ENCODE results near the gene UGT1A8.
A peak's percentile ranks its signal among the peaks of the same experiment; 100 is the strongest.
"Not testable (repeated sequence)": the region's sequence is repeated elsewhere in the genome, so short reads cannot be mapped to it uniquely, and the experiment has no call there.

The UGT1A8 gene

GRCh38 chr2:233689501-233689900, 72.1 kb downstream of the UGT1A8 start:
- no peak for DNase-seq

- no peak for DNase-seq
Observed at GRCh38 chr2:233690444-233690843, 73.0 kb downstream of the UGT1A8 start.

- no peak for DNase-seq
Observed at GRCh38 chr2:233691443-233692433, 74.3 kb downstream of the UGT1A8 start.

- no peak for DNase-seq
Observed at GRCh38 chr2:233692648-233693047, 75.2 kb downstream of the UGT1A8 start, which contains the start of gene UGT1A6. UGT1A6 (plus strand) TSS chr2:233692890; CDS start chr2:233693005, 115 bp downstream.

- DNase-seq = no peak
Observed at GRCh38 chr2:233693963-233694362, 76.5 kb downstream of the UGT1A8 start.

- no peak for DNase-seq
Observed at GRCh38 chr2:233698740-233699139, 81.3 kb downstream of the UGT1A8 start.

- DNase-seq = no peak
Observed at GRCh38 chr2:233699424-233700027, 82.1 kb downstream of the UGT1A8 start.

- DNase-seq = no peak
Observed at GRCh38 chr2:233700028-233700635, 82.7 kb downstream of the UGT1A8 start.

- not testable (repeated sequence) for DNase-seq
Observed at GRCh38 chr2:233700842-233701241, 83.4 kb downstream of the UGT1A8 start.

- no peak for DNase-seq
Observed at GRCh38 chr2:233702238-233702637, 84.8 kb downstream of the UGT1A8 start.

GRCh38 chr2:233705911-233706506, 88.6 kb downstream of the UGT1A8 start:
- DNase-seq = no peak

- no peak for DNase-seq
Observed at GRCh38 chr2:233706720-233707119, 89.3 kb downstream of the UGT1A8 start.

- no peak for DNase-seq
Observed at GRCh38 chr2:233707940-233708644, 90.7 kb downstream of the UGT1A8 start.

- no peak for DNase-seq
Observed at GRCh38 chr2:233708942-233709341, 91.5 kb downstream of the UGT1A8 start.

GRCh38 chr2:233711312-233712008, 94.0 kb downstream of the UGT1A8 start:
- peak; percentile 66 for DNase-seq

- no peak for DNase-seq
Observed at GRCh38 chr2:233712611-233713261, 95.3 kb downstream of the UGT1A8 start, which contains the start of gene UGT1A5. UGT1A5 (plus strand) TSS chr2:233712907; CDS start chr2:233712992, 85 bp downstream.

- no peak for DNase-seq
Observed at GRCh38 chr2:233713262-233713615, 95.8 kb downstream of the UGT1A8 start.

GRCh38 chr2:233714121-233714520, 96.7 kb downstream of the UGT1A8 start:
- no peak for DNase-seq

GRCh38 chr2:233718552-233718951, 101.1 kb downstream of the UGT1A8 start, which contains the start of gene UGT1A4:
UGT1A4 (plus strand) TSS chr2:233718736; CDS start chr2:233718821, 85 bp downstream.
- DNase-seq = no peak

GRCh38 chr2:233728723-233729301, 111.4 kb downstream of the UGT1A8 start, which contains the start of gene UGT1A3:
UGT1A3 (plus strand) TSS chr2:233729042; CDS start chr2:233729127, 85 bp downstream.
- DNase-seq = no peak
